ENCODE data around the gene B2M. TPM values are rescaled to one million over a fixed set of nuclear protein-coding genes. Genes with fewer than 3 reads are reported as not detected.

Gene B2M
- total and polyA plus RNA-seq, 2 of the 8 experiments (the other 6 are each of a cell fraction or from before 2014, with no cell fraction given): 78.9 to 907 TPM

- Histone ChIP-seq H3K4me2 (ENCODE audit: insufficient read depth in 1 of 2, low read depth in 2 of 2, low read length in 2 of 2) (peak overlapping the region; percentile 90 to 94), H2BK20ac (ENCODE audit: low read length) (0 out of 2 replicates have a peak overlapping the region, but pooled peaks have one; percentile 34), H3K23me2 (ENCODE audit: low read depth, low read length) (peaks cover 4% of the 10 kb centered on the region), H4K8ac (ENCODE audit: extremely low read depth, insufficient read depth, low read length) (no peak overlapping the region), H2BK120ac (replicated peaks; ENCODE audit: low read depth, low read length) (no peak overlapping the region), H4K91ac (replicated peaks; ENCODE audit: insufficient read length, low read length) (no peak overlapping the region), H3K23ac (ENCODE audit: insufficient read length) (no peak overlapping the region), H3K4me3 (ENCODE audit: extremely low read depth in 1 of 4, insufficient read depth in 2 of 4, low read depth in 3 of 4, low read length in 4 of 4) (peak overlapping the region; percentile 79 to 95 (median 88)), H3K27ac (ENCODE audit: low read depth, low read length) (peak overlapping the region; percentile 60; the same call in 1 of the 2 replicates), H3K18ac (ENCODE audit: extremely low read depth, low read length) (no peak overlapping the region), H4K20me1 (replicated peaks in 1 of 2; ENCODE audit: control insufficient read depth in 1 of 2, insufficient read depth in 2 of 2, low read length in 2 of 2) (no peaks in the 10 kb centered on the region), H3K56ac (replicated peaks; ENCODE audit: insufficient read length, low read depth, low read length) (no peak overlapping the region), H3K4ac (replicated peaks; ENCODE audit: insufficient read length, low read depth, low read length) (no peak overlapping the region), H2BK12ac (ENCODE audit: low read depth, low read length) (no peak overlapping the region), H3K79me1 (ENCODE audit: low read depth, low read length) (no peaks in the 10 kb centered on the region), H2AFZ (ENCODE audit: low read length) (peak overlapping the region; percentile 78), H3K4me1 (replicated peaks in 1 of 4; ENCODE audit: control insufficient read depth in 3 of 4, insufficient read depth in 4 of 4, low read length in 3 of 4) (0 out of 7 replicates have a peak, but pooled peaks cover 0 to 3% (median 0%) of the 10 kb centered on the region in 4 experiments), H2BK15ac (ENCODE audit: low read length) (no peak overlapping the region), H3K9ac (replicated peaks in 1 of 4; ENCODE audit: extremely low read depth in 1 of 4, low read depth in 3 of 4, low read length in 3 of 4) (peak overlapping the region in 2 of 4 experiments; percentile 60 to 63; a peak in 5 of 7 replicates), H3K79me2 (ENCODE audit: control insufficient read depth in 1 of 2, insufficient read depth in 2 of 2, low read length in 2 of 2) (peaks cover 0 to 9% of the 10 kb centered on the region in 2 experiments; a peak in 2 of 4 replicates), H3K36me3 (ENCODE audit: control insufficient read depth in 2 of 4, insufficient read depth in 4 of 4, low read length in 3 of 4) (peaks cover 0 to 2% (median under 1%) of the 10 kb centered on the region in 4 experiments; a peak in 3 of 8 replicates), H2BK5ac (ENCODE audit: low read depth, low read length) (no peak overlapping the region), H3K9me3 (ENCODE audit: insufficient read depth in 2 of 2, low read depth in 1 of 2, low read length in 1 of 2) (no peaks in the 10 kb centered on the region), H4K5ac (ENCODE audit: insufficient read length, low read depth, low read length) (no peak overlapping the region), H3K27me3 (replicated peaks in 1 of 4; ENCODE audit: control insufficient read depth in 3 of 4, extremely low read depth in 1 of 4, insufficient read depth in 3 of 4, low read length in 3 of 4) (peaks cover 0 to 10% (median 8%) of the 10 kb centered on the region in 4 experiments; a peak in 5 of 7 replicates), H3K14ac (ENCODE audit: insufficient read length) (no peak overlapping the region), H2AK5ac (ENCODE audit: low read depth, low read length) (no peak overlapping the region)
- no peak for DNase-seq (ENCODE audit: low read depth in 1 of 2, low spot score in 2 of 2)
- WGBS, 2 experiments (ENCODE audit: extremely low coverage in 1 of 2, insufficient coverage in 1 of 2, insufficient read length in 1 of 2, insufficient replicate concordance in 2 of 2, low coverage in 1 of 2, low lambda C conversion rate in 2 of 2, missing lambda C conversion rate in 1 of 2): 45% methylated on average over 11 of the region's 11 CpGs; no CpG with 5 or more reads in 1 of the 2 experiments
- ChIA-PET CTCF (ENCODE audit: partially characterized antibody) (interaction anchor here (0.5 to 6.6 kb wide), 10 partner anchors 9 to 94 kb away, joined by 3 to 61 read pairs (median 4); partner anchors contain the start of genes SPG11 and TRIM69), POLR2A (ENCODE audit: partially characterized antibody) (interaction anchor here (0.7 to 4.2 kb wide), 16 partner anchors 11 to 1955 kb away, joined by 3 to 64 read pairs (median 4); partner anchors contain the start of genes SPG11 and TRIM69)
- FAIRE-seq: no peak
- TF ChIP-seq ATF3 (IDR thresholded peaks at IDR 0.05; ENCODE audit: insufficient read depth, low read depth, low read length) (no peak), CTCF (IDR thresholded peaks at IDR 0.05; ENCODE audit: control extremely low read depth in 1 of 3, insufficient read depth in 1 of 3, low read depth in 1 of 3, low read length in 3 of 3) (peak in 2 of 3 experiments; percentile 2 to 23; a peak in 2 of 4 replicates), RXRA (IDR thresholded peaks at IDR 0.05; ENCODE audit: insufficient read depth, low read depth, low read length) (no peak), KDM4A (IDR thresholded peaks at IDR 0.05; ENCODE audit: low read depth, low read length, severe bottlenecking) (no peak), ASH2L (IDR thresholded peaks at IDR 0.05; ENCODE audit: low read length) (no peak), KDM1A (IDR thresholded peaks at IDR 0.05; ENCODE audit: borderline replicate concordance, low read length) (0 out of 2 replicates have a peak, but pooled peaks have one; percentile 38)
Measured at GRCh38 chr15:44710236-44711095, 851 bp upstream of the B2M start.

All from H1 (cell line).